ENCODE measurements around the gene TRHDE.
"Not testable (repeated sequence)": the region's sequence is repeated elsewhere in the genome, so short reads cannot be mapped to it uniquely, and the experiment has no call there.

The TRHDE gene

GRCh38 chr12:72673853-72674252, 401.7 kb downstream of the TRHDE start:
- no peak for DNase-seq

GRCh38 chr12:72676556-72676955, 404.4 kb downstream of the TRHDE start:
- DNase-seq = no peak

DNA sequence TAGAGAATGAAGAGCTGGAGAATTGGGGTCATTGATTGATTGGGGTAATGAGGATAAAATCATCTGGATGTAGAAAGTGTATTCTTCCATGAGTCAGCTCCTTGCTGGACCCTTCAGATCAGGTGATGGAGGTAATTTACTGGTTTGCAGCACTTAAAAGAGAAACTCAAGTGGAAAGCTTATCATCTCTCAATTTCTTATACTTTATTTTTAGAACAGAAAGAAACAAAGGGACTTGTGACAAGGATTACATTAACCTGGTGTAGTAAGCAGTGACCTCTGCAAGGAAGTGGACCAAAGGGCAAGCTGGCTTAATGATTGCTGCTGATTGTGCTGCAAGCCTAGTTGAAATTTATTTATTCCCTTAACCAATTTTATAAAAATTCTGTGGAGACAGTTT, 405.0 kb downstream of the TRHDE start:
- DNase-seq = no peak

DNA sequence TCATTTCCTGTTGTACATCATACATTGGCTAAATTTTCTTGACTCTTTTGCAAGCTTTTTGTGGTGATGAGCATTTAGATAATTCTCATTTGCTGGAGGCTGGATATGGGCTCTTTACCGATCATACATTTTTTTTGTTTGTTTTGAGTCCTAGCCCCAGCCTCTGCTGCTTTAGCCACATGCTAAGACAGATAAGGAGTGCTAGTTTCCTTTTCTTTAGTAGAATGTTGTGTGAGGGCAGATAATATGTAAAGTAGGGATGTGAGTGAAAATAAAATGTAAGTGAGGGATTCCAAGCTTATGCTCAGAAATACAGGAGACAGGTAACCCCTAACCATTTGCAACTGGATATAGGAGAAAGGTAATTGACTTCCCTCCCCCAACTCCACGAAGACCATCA, 405.7 kb downstream of the TRHDE start:
- no peak for DNase-seq

- no peak for DNase-seq
Measured at GRCh38 chr12:72679147-72679757, 407.1 kb downstream of the TRHDE start.

- DNase-seq = no peak
Measured at GRCh38 chr12:72681028-72681427, 408.9 kb downstream of the TRHDE start.

DNA sequence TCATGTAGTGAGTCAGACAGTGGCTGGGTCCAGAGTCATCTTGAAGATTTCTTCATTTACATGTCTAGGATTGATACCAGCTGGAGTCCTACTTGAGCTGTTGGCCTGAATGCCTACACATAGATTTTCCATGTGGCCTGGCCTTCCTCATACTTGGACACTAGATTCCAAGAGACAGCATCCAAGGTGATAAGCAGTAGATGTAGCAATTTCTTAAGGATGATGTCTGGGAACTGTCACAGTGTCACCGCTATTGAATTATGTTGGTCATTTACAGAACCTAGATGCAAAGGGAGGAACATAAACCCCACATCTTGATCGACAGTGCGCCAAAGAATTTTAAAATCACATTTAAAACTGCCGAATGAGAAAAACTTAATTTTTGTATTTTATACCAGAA, 412.3 kb downstream of the TRHDE start:
- no peak for DNase-seq

DNA sequence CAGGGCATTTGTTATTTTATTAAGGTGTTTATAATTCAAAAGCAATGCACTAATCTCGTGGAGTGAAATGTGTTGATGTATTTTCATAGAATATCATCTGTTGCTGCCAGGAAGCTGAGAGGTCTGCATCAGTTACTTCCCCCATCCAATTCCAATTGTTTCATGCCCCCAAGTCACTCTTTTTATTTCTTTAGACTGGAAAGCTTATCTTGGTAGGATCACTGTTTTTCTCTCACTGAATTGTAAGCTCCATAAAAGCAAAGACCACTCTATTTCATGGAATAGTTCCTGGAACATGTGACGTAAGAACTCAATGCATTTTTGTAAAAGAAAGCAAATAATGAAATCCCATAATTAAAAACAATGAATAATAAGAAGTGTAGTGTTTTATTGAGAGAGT, 420.2 kb downstream of the TRHDE start:
- DNase-seq = no peak

DNA sequence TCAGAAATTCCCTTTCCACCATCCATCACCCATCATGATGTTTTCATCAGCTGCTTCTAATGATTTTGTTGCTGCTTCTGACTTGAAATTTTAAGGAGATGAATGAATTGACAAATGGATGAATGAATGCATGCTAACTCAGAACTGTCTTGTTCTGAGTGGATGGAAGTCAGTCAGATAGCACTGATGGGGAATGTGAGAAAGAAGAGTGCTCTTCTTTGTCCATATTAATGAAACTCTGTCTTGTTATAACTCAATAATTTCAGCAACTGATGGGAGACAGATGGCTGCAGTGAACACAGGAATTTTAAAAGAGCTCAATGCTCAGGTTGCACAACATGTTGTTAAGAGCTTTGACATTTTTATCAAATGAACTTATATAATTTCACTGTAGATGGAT, 422.0 kb downstream of the TRHDE start:
- no peak for DNase-seq

GRCh38 chr12:72699362-72699761, 427.2 kb downstream of the TRHDE start:
- DNase-seq = no peak

- DNase-seq = not testable (repeated sequence)
Measured at GRCh38 chr12:72712025-72712424, 439.9 kb downstream of the TRHDE start.

- no peak for DNase-seq
Measured at GRCh38 chr12:72716221-72716620, 444.1 kb downstream of the TRHDE start.

- no peak for DNase-seq
Measured at GRCh38 chr12:72717036-72717435, 444.9 kb downstream of the TRHDE start.
